H1 (cell line): ENCODE measurements around the gene RHOG.
A peak's percentile ranks its signal among the peaks of the same experiment; 100 is the strongest.

Source experiments
- ATF2 ChIP-seq: IDR thresholded peaks from 2 replicates; pipeline ENCODE4 v1.6.1; 2012; ENCODE audit warnings: low read length, inconsistent platforms
- BRCA1 ChIP-seq: IDR thresholded peaks from 2 replicates; pipeline ENCODE4 v1.6.1; 2012; ENCODE audit warnings: low read depth, low read length, improper control_type of control experiment
- CTCF ChIP-seq, 3 experiments: IDR thresholded peaks; 1 replicate in 2 of 3; 2 replicates in 1 of 3; pipeline versions ENCODE4 v1.5.1 to v1.6.1; 2011; ENCODE audit warnings: low read length in 3 of 3, mild to moderate bottlenecking in 3 of 3, inconsistent platforms in 2 of 3, low read depth in 1 of 3, moderate library complexity in 1 of 3; ENCODE audit not compliant: insufficient read depth in 1 of 3; ENCODE audit errors: control extremely low read depth in 1 of 3
- EZH2 ChIP-seq: fragments of 200-600 bp; sonication (generic); IDR thresholded peaks from 2 replicates; pipeline ENCODE4 v1.7.1; 2012; ENCODE audit warnings: low read depth, mild to moderate bottlenecking, moderate library complexity, low read length, inconsistent platforms; ENCODE audit not compliant: severe bottlenecking
- HDAC2 ChIP-seq, 2 experiments: fragments of 300-600 bp in 1 of 2; sonication (generic) in 1 of 2; IDR thresholded peaks; 2 replicates each; pipeline ENCODE4 v1.6.1; 2011 to 2012; ENCODE audit warnings: low read depth in 2 of 2, low read length in 2 of 2, mild to moderate bottlenecking in 2 of 2, moderate library complexity in 2 of 2, borderline replicate concordance in 1 of 2, inconsistent platforms in 1 of 2
- RAD21 ChIP-seq, 2 experiments: IDR thresholded peaks in 1 of 2; conservative IDR thresholded peaks in 1 of 2; 2 replicates each; pipeline ENCODE4 v1.6.1; 2011; ENCODE audit warnings: low read depth in 2 of 2, low read length in 2 of 2, improper control_type of control experiment in 1 of 2, inconsistent platforms in 1 of 2, mild to moderate bottlenecking in 1 of 2, moderate library complexity in 1 of 2
- TAF7 ChIP-seq: optimal IDR thresholded peaks from 2 replicates; pipeline ENCODE3; 2011; ENCODE audit warnings: low read depth, mild to moderate bottlenecking, inconsistent platforms, low read length, moderate library complexity, borderline replicate concordance
- TBP ChIP-seq: IDR thresholded peaks from 2 replicates; pipeline ENCODE4 v1.6.1; 2011; ENCODE audit warnings: low read depth, low read length, improper control_type of control experiment
- USF2 ChIP-seq: IDR thresholded peaks from 2 replicates; pipeline ENCODE4 v1.6.1; 2011; ENCODE audit warnings: low read length, improper control_type of control experiment

GRCh38 chr11:3855808-3856491, 15.2 kb upstream of the RHOG start:
- no peak for TF ChIP-seq TBP
- TF ChIP-seq CTCF (IDR thresholded peaks at IDR 0.05; ENCODE audit: control extremely low read depth in 1 of 3, insufficient read depth in 1 of 3, low read depth in 1 of 3, low read length in 3 of 3) = no peak
- TF ChIP-seq ATF2 = no peak
- no peak for TF ChIP-seq TAF7
- peak; percentile 41 for TF ChIP-seq EZH2
- TF ChIP-seq RAD21 (IDR thresholded peaks at IDR 0.05 in 1 of 2, conservative IDR thresholded peaks at IDR 0.05 in 1 of 2; ENCODE audit: low read depth in 2 of 2, low read length in 2 of 2) = 0 out of 4 replicates have a peak, but pooled peaks of 1 of the 2 experiments have one; percentile 0
- TF ChIP-seq BRCA1 = no peak
- 0 out of 4 replicates have a peak, but pooled peaks of 1 of the 2 experiments have one; percentile 19 for TF ChIP-seq HDAC2 (IDR thresholded peaks at IDR 0.05; ENCODE audit: borderline replicate concordance in 1 of 2, low read depth in 2 of 2, low read length in 2 of 2)
- no peak for TF ChIP-seq USF2
